NCI-H2196 (cell line): ENCODE results near the gene TNS4.

Experiments
- DNase-seq: peaks from one replicate; lab custom pipeline; 2025; ENCODE audit not compliant: unreplicated experiment; lab: John Stamatoyannopoulos, UW

Gene TNS4

GRCh38 chr17:40473573-40474365 lies 27.7 kb downstream of the TNS4 start:
- DNase-seq, result no peak

DNA sequence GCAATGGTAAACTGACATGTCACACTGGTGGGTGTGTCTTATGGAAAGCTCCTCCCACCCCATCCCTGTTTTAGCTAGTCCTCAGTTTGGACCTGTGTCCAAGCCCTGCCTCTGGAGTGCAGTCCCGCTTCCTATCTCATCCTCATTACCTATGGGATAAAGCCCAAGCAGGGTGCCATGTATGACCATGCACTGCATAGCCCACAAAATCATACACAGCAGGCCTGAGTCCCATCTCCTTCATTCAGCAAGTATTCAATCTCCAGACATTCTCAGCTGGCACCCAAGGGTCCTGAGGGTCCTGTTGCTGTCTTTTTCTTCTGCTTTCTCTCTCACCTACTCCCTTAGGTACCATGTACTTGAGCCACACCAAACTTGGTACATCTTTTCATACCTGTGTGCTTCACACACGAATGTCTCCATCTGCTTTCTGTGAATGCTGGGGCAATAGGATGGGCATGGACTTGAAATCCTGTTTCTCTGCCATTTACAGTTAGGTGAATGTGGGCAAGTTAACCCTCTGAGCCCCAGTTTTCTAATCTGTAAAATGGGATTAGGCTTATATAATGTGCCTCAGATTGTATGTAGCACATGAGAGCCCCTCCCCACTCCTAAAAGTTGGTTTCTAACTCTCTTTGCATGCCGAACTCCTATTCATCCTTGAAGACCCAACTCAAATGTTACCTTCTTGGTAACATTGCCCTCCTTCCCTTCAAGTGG lies 28.5 kb downstream of the TNS4 start:
- no peak for DNase-seq

DNA sequence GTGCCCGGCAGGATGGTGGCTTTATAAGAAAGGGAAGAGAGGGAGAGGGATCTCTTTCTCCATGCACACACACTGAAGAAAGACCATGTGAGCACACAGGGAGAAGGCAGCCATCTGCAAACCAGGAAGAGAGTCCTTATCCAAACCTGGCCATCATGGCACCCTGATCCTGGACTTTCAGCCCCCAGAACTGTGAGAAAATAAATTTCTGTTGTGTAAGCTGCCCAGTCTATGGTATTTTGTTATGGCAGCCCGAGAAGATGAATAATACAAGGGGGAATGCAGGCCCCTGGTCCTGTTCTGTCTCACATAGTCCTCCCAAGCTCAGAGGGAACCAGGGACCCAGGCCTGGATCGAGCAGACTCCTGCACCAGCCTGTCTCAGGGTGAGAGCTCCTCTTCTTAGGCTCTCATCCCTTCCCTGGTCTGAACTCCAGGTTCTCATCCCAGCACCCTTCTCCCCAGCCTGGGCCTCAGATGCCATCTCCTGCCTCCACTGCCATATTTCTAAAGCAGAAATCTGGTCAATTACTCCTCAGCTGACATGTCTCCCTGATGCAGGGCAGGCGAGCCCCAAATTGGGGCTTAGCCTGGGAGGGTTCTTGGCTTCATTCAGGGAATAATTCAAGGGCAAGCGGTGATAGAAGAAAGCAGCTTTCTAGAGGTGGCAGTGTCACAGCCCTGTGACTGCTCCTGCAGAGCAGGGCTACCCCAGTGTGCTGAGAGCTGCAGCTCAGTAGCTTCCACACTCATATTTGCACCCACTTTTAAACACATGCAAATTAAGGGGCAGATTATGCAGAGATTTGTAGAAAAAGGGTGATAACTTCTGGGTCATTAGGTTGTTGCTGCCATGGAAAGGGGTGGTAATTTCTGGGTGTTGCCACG lies 29.3 kb downstream of the TNS4 start:
- no peak for DNase-seq

- DNase-seq, result no peak
These were observed 30.2 kb downstream of the TNS4 start for GRCh38 chr17:40470932-40471828.

GRCh38 chr17:40469805-40470675 lies 31.4 kb downstream of the TNS4 start:
- DNase-seq, result no peak

GRCh38 chr17:40468560-40468959 lies 32.9 kb downstream of the TNS4 start:
- no peak for DNase-seq

DNA sequence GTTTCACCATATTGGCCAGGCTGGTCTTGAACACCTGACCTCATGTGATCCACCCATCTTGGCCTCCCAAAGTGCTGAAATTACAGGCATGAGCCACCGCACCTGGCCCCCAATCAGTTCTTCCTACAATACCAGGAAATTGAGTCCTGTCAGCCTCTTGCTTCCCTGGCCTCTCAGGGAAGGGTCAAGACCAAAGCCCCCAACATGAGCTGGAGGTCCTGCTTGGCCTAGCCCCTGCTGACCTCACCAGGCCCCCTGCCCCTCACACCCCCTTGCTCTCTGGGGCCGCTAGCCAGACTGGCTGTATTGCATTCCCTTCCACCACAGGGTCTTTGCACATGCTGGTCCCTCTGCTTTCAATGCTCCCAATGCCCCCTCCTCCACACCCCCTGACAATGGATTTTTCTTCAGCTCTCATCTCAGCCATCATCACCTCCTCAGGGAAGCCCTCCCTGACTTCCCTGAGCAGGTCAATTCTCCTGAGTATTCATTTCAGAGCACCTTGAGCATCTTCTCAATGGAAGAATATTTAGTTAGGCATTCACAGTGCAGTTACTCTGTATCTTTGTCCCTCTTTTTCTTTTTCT lies 34.0 kb downstream of the TNS4 start:
- DNase-seq, result no peak

- DNase-seq, result no peak
These were observed 35.0 kb downstream of the TNS4 start for GRCh38 chr17:40466298-40466971.

GRCh38 chr17:40464392-40464855 lies 37.0 kb downstream of the TNS4 start:
- no peak for DNase-seq

DNA sequence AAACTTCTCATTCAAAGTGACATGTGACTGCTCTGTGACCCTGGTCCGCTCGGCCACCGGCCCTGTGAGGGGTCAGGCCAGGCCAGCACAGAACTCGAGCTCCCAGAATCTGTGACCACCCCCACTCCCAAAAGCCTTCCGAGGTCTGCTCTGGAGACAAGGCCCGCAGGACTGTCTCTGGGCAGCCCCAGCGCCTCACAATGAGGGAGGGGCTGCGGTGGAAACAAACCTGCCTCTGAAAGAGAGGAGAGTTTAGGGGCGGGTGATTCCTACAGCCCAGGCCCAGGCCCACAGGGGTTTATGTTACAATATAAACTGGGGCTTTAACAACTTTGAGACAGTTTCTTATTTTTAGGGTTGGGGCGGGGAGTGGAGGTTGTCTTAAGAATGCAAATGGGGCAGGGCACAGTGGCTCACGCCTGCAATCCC lies 38.3 kb downstream of the TNS4 start:
- DNase-seq, result no peak

DNA sequence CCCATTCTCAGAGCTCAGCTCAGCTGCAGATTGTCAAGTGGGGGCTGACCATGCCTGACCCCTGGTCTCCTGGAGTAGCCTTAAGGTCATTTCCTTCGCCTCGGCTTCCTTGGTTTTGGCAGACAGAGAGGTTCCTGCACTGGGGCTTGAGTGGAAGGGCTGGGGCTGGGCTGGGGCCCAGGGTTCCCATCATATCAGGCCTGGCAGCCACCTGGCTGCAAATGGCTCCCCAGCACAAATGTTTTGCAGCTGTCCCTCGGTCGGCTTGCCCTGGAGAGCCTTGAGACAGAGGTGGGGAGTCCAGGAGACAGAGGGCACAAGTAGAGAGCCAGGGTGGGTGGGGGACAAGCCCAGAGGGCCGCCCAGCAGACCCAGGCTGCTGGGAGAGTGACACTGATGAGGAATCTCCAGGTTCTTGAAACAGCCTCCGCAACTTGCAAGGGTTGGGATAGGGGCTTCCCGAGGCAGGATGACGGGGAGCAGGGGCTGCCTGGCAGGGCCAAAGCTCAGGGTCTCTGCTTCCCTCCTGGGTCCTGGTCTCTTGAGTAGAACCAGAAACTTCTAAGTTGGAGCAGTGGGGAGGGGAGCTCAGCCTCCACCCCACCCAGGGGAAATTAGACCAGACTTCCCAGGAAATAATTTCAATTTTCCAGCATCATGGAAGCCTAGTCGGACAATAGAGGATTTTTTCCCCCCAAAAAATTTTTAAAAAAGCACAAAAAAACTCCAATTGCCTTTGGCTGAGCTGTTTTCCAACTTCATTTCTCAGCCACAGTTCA lies 38.9 kb downstream of the TNS4 start:
- DNase-seq, result no peak

- no peak for DNase-seq
These were observed 39.6 kb downstream of the TNS4 start for GRCh38 chr17:40461732-40462342.

- DNase-seq, result no peak
These were observed 40.3 kb downstream of the TNS4 start for GRCh38 chr17:40460968-40461731.

DNA sequence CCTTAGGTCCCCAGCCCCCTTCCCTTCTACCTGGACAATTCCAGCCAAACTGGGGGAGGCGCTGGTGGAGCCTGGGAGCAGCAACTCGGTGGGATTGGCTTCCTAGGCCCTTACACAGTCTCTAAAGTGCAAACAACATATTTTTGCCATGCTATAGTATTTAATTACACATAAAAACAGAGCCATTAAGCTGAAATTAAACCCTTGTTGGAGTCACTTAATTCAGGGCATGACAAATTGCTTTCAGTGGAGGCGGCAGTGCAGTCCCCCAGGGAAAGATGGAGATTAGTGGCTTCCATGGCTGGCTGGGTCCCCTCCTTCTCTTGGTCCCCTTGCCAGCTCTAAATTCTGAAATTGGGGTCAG lies 40.8 kb downstream of the TNS4 start:
- no peak for DNase-seq

DNA sequence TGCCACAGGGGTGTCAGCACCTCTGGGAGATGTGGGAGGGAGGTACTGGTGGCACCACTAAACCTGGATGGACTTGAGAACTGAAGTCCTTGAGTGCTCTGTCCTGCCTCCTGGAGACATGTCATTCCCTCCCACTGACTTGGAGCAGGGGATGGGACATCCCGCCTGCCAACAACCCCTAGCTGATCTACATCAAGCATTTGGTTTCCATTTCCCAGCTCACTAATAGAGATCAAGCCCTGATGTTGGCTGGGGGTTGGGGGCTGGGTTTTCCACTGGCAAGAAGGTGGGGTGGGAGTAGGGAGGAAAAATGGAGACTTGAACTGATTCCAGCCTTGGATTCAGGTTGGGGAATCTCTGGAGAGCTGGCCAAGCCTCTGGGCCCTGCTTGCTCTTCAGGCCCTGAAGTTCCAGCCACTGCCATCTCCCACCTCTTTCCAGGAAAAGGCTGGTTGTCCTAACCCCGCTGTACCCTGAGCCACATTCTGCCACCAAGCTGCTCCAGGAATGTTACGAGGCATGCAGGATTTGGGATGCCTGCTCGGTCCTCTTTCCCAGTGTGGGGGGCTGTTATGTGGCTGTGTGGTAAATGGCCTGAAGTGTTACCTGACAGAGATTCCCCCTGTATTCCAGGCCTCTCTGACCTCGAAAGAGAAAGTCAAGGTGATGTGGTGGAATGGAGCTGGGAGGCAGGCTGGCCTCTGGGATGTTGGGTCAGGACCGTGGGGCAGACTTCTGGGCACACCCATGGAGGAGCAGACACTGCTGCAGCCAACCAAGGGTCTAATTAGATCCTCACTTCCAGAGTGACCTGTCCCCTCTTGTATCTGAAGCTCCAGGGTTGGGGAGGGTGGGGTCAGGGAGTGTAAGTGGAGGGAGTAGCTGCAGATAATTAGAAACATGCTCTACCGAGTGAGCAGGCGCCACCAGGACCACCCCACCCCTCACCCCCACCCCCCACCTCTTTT lies 41.5 kb downstream of the TNS4 start:
- no peak for DNase-seq
